ENCODE results near the gene AP4S1. TPM values are rescaled to one million over a fixed set of nuclear protein-coding genes. Genes with fewer than 3 reads are reported as not detected.
"Not testable (repeated sequence)": the region's sequence is repeated elsewhere in the genome, so short reads cannot be mapped to it uniquely, and the experiment has no call there.

The AP4S1 gene, protein sequence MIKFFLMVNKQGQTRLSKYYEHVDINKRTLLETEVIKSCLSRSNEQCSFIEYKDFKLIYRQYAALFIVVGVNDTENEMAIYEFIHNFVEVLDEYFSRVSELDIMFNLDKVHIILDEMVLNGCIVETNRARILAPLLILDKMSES
- 6.0 TPM for polyA plus RNA-seq (2012; ENCODE audit: low read depth, missing spikeins)

DNA sequence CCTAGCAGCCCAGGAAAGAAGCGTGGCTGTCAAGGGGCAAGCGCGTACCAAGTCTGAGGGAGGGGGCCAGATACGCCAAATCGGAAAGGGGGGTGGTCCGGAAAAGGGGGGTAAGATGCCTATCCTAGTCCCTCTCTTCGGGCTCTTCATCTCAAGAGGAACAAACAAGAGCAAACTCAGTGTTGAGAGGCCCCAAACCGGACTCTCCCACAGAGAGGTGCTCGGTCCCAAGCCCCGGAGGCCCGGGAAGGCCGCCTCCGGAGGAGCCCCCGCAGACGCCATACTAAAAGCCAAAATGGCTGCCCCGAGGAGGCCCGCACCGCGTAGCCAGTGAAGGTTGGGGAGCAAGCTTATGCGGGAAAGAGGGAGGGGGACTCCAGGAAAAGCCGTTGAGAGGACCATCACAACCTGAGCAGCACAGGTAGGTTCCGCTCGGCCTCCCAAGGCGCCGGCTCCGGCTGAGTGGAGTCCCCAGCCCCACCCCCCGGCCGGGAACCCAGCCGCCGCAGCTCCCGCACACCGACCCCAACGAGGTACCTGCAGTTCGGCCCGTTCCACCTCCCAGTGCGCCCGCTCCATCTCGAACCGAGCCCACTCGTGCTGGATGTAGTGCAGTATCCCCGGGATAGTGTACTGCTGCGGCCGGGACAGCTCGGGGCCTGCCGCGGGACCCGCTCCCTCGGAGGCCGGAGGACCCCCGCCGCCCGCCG is at the start of gene AP4S1:
TSS of gene AP4S1 (plus strand) at position 283 of the 710 bp plus-strand sequence. CDS start 40,548 bp downstream, outside the sequence.
- peak; percentile 19 for DNase-seq (ENCODE audit: insufficient read length, low spot score)
- FAIRE-seq = peak; percentile 45

GRCh38 chr14:30977752-30978151 is 47.7 kb upstream of the AP4S1 start:
- no peak for FAIRE-seq
- no peak for DNase-seq (ENCODE audit: insufficient read length, low spot score)
- TF ChIP-seq POU2F2 (IDR thresholded peaks at IDR 0.05; ENCODE audit: low read depth, low read length) (no peak), POLR2AphosphoS5 (IDR thresholded peaks at IDR 0.05; ENCODE audit: low read depth, low read length) (no peak), SPI1 (IDR thresholded peaks at IDR 0.05; ENCODE audit: low read depth, low read length) (no peak), PAX5 (IDR thresholded peaks at IDR 0.05; ENCODE audit: insufficient read depth, low read length, severe bottlenecking) (no peak), POLR2A (IDR thresholded peaks at IDR 0.05; ENCODE audit: low read depth, low read length) (no peak), TAF1 (IDR thresholded peaks at IDR 0.05; ENCODE audit: low read depth, low read length) (no peak)

More for the DNA sequence above, at the start of gene AP4S1:
- TF ChIP-seq POLR2AphosphoS5 (IDR thresholded peaks at IDR 0.05; ENCODE audit: low read depth, low read length) (peak; percentile 20; the same call in 1 of the 2 replicates), TAF1 (IDR thresholded peaks at IDR 0.05; ENCODE audit: low read depth, low read length) (peak; percentile 91), PAX5 (IDR thresholded peaks at IDR 0.05; ENCODE audit: insufficient read depth, low read length, severe bottlenecking) (peak; percentile 27), SPI1 (IDR thresholded peaks at IDR 0.05; ENCODE audit: low read depth, low read length) (no peak), POLR2A (IDR thresholded peaks at IDR 0.05; ENCODE audit: low read depth, low read length) (no peak), POU2F2 (IDR thresholded peaks at IDR 0.05; ENCODE audit: low read depth, low read length) (peak; percentile 20; the same call in 1 of the 2 replicates)

DNA sequence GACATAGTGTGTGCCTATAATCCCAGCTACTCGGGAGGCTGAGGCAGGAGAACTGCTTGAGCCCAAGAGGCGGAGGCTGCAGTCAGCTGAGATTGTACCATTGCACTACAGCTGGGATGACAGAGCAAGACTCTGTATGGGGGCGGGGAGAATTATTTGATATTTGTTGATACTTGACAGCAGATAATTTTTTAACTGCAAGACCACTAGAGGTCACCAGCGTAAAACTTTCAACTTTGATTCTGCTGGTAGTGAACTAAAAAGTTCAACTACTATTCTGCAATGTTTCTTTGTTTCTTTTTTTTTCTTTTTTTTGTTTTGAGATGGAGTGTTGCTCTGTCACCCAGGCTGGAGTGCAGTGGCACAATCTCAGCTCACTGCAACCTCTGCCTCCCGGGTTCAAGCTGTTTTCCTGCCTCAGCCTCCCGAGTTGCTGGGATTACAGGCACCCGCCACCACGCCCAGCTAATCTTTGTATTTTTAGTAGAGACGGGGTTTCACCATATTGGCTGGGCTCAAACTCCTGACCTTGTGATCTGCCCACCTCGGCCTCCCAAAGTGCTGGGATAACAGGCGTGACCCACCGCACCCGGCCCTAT is 45.2 kb upstream of the AP4S1 start:
- DNase-seq (ENCODE audit: insufficient read length, low spot score) = not testable (repeated sequence)

DNA sequence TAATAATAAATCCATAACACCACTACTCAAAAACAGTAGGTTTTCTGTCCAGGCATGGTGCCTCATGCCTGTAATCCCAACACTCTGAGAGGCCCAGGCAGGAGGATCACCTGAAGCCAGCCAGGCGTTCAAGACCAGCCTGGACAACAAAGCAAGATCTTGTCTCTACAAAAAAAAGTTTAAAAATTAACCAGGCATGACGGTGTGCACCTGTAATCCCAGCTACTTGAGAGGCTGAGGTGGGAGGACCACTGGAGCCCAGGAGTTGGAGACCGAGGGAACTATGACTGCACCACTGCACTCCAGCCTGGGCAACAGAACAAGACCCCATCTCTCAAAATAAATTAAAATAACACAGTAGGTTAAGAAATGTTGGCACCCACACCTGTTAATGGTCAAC is 44.5 kb upstream of the AP4S1 start:
- FAIRE-seq = no peak
- TF ChIP-seq POU2F2 (IDR thresholded peaks at IDR 0.05; ENCODE audit: low read depth, low read length) (no peak), POLR2A (IDR thresholded peaks at IDR 0.05; ENCODE audit: low read depth, low read length) (no peak), SPI1 (IDR thresholded peaks at IDR 0.05; ENCODE audit: low read depth, low read length) (no peak), PAX5 (IDR thresholded peaks at IDR 0.05; ENCODE audit: insufficient read depth, low read length, severe bottlenecking) (peak; percentile 20), POLR2AphosphoS5 (IDR thresholded peaks at IDR 0.05; ENCODE audit: low read depth, low read length) (no peak), TAF1 (IDR thresholded peaks at IDR 0.05; ENCODE audit: low read depth, low read length) (no peak)
- DNase-seq (ENCODE audit: insufficient read length, low spot score) = no peak

More for the DNA sequence above, 45.2 kb upstream of the AP4S1 start:
- peak; percentile 40 for FAIRE-seq

DNA sequence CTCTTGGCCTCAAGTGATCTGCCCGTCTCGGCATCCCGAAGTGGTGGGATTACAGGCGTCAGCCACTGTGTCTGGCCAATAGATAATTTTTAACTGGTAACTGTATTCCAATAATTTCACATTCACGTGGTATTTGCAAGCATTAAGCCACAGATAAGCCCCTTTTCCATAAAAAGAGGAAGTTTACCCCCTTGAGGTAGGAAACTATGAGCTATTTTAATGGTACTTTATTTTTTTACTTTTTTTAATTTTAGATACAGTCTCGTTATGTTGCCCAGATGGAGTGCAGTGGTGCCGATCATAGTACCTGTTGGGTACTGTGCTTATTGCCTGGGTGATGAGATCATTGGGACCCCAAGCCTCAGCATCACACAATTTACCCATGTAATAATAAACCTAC is 42.9 kb upstream of the AP4S1 start:
- DNase-seq (ENCODE audit: insufficient read length, low spot score) (no peak), FAIRE-seq (peak; percentile 23)
- no peak for TF ChIP-seq POU2F2 (IDR thresholded peaks at IDR 0.05; ENCODE audit: low read depth, low read length)
- no peak for TF ChIP-seq POLR2A (IDR thresholded peaks at IDR 0.05; ENCODE audit: low read depth, low read length)
- no peak for TF ChIP-seq POLR2AphosphoS5 (IDR thresholded peaks at IDR 0.05; ENCODE audit: low read depth, low read length)
- TF ChIP-seq PAX5 (IDR thresholded peaks at IDR 0.05; ENCODE audit: insufficient read depth, low read length, severe bottlenecking) = no peak
- no peak for TF ChIP-seq TAF1 (IDR thresholded peaks at IDR 0.05; ENCODE audit: low read depth, low read length)
- no peak for TF ChIP-seq SPI1 (IDR thresholded peaks at IDR 0.05; ENCODE audit: low read depth, low read length)

GRCh38 chr14:30983858-30984257 is 41.6 kb upstream of the AP4S1 start:
- TF ChIP-seq SPI1 (IDR thresholded peaks at IDR 0.05; ENCODE audit: low read depth, low read length) (no peak), POLR2AphosphoS5 (IDR thresholded peaks at IDR 0.05; ENCODE audit: low read depth, low read length) (no peak), PAX5 (IDR thresholded peaks at IDR 0.05; ENCODE audit: insufficient read depth, low read length, severe bottlenecking) (no peak), POLR2A (IDR thresholded peaks at IDR 0.05; ENCODE audit: low read depth, low read length) (no peak), TAF1 (IDR thresholded peaks at IDR 0.05; ENCODE audit: low read depth, low read length) (no peak), POU2F2 (IDR thresholded peaks at IDR 0.05; ENCODE audit: low read depth, low read length) (no peak)
- no peak for FAIRE-seq
- DNase-seq (ENCODE audit: insufficient read length, low spot score) = no peak

GRCh38 chr14:30985796-30986195 is 39.7 kb upstream of the AP4S1 start:
- FAIRE-seq (no peak), DNase-seq (ENCODE audit: insufficient read length, low spot score) (no peak)
- no peak for TF ChIP-seq POLR2AphosphoS5 (IDR thresholded peaks at IDR 0.05; ENCODE audit: low read depth, low read length)
- TF ChIP-seq POLR2A (IDR thresholded peaks at IDR 0.05; ENCODE audit: low read depth, low read length) = no peak

DNA sequence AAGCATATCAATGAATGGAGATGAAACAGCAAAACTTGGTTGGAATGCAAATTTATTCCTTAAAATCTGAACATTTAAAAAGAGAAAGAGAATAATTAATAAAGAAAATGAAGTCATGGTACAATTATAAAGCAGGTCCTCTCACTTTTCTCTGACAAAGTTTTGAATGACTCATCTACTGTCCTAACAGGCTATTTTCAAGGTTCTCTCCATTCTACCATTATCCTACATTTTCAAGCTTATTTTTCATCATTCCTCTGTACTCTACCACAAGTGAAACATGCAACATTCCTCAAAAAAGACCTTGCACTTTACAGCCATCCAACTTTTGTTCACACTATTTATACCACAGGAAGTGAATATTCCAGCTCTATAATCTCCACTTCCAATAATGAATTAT is 36.9 kb upstream of the AP4S1 start:
- DNase-seq (ENCODE audit: insufficient read length, low spot score) (no peak), FAIRE-seq (no peak)
- TF ChIP-seq POLR2AphosphoS5 (IDR thresholded peaks at IDR 0.05; ENCODE audit: low read depth, low read length) (no peak), PAX5 (IDR thresholded peaks at IDR 0.05; ENCODE audit: insufficient read depth, low read length, severe bottlenecking) (no peak), POLR2A (IDR thresholded peaks at IDR 0.05; ENCODE audit: low read depth, low read length) (no peak), SPI1 (IDR thresholded peaks at IDR 0.05; ENCODE audit: low read depth, low read length) (no peak), POU2F2 (IDR thresholded peaks at IDR 0.05; ENCODE audit: low read depth, low read length) (no peak), TAF1 (IDR thresholded peaks at IDR 0.05; ENCODE audit: low read depth, low read length) (no peak)

- no peak for TF ChIP-seq TAF1 (IDR thresholded peaks at IDR 0.05; ENCODE audit: low read depth, low read length)
- no peak for TF ChIP-seq PAX5 (IDR thresholded peaks at IDR 0.05; ENCODE audit: insufficient read depth, low read length, severe bottlenecking)
- no peak for TF ChIP-seq POU2F2 (IDR thresholded peaks at IDR 0.05; ENCODE audit: low read depth, low read length)
- TF ChIP-seq SPI1 (IDR thresholded peaks at IDR 0.05; ENCODE audit: low read depth, low read length) = no peak
- TF ChIP-seq POLR2A (IDR thresholded peaks at IDR 0.05; ENCODE audit: low read depth, low read length) = no peak
- TF ChIP-seq POLR2AphosphoS5 (IDR thresholded peaks at IDR 0.05; ENCODE audit: low read depth, low read length) = no peak
- FAIRE-seq = no peak
- DNase-seq (ENCODE audit: insufficient read length, low spot score) = no peak
Observed at GRCh38 chr14:30990770-30991169, 34.7 kb upstream of the AP4S1 start.
